CD4-positive, alpha-beta T cell treated with Interleukin-17A for 1 hour (primary cell): ENCODE results near the gene DMAC1.

Experiments
- DNase-seq: peaks from one replicate; pipeline ENCODE4 v3.0.0-alpha.2; 2020

Gene DMAC1

GRCh38 chr9:7782400-7783120 is 17.0 kb downstream of the DMAC1 start:
- no peak for DNase-seq

GRCh38 chr9:7780261-7780988 is 19.2 kb downstream of the DMAC1 start:
- no peak for DNase-seq

GRCh38 chr9:7778851-7779600 is 20.6 kb downstream of the DMAC1 start:
- no peak for DNase-seq

GRCh38 chr9:7777771-7778170 is 21.8 kb downstream of the DMAC1 start:
- DNase-seq: no peak

- DNase-seq: no peak
Observed at GRCh38 chr9:7770111-7770510, 29.5 kb downstream of the DMAC1 start.

- DNase-seq: no peak
Observed at GRCh38 chr9:7762600-7762999, 37.0 kb downstream of the DMAC1 start.

GRCh38 chr9:7760014-7760415 is 39.6 kb downstream of the DMAC1 start:
- DNase-seq: no peak

GRCh38 chr9:7756088-7756487 is 43.5 kb downstream of the DMAC1 start:
- peak; percentile 30 for DNase-seq

- no peak for DNase-seq
Observed at GRCh38 chr9:7752481-7752880, 47.1 kb downstream of the DMAC1 start.
